H9 (cell line): ENCODE measurements around the gene UTS2R. TPM values are rescaled to one million over a fixed set of nuclear protein-coding genes. Genes with fewer than 3 reads are reported as not detected.

Source experiments
- DNase-seq: peaks from one replicate; pipeline ENCODE4 v3.0.0-alpha.2; 2017
- H2AFZ ChIP-seq: one replicate; pipeline ENCODE4 v1.6.1; 2013; ENCODE audit warnings: mild to moderate bottlenecking, low read length, control low read depth, moderate library complexity
- H2AK5ac ChIP-seq: 2 replicates; pipeline ENCODE4 v1.6.1; 2013; ENCODE audit warnings: low read length, control low read depth, mixed read lengths; ENCODE audit not compliant: insufficient read length
- H2BK120ac ChIP-seq: one replicate; pipeline ENCODE4 v1.6.1; 2013; ENCODE audit warnings: low read depth, mild to moderate bottlenecking, low read length, control low read depth, inconsistent platforms; ENCODE audit not compliant: poor library complexity, severe bottlenecking
- H2BK12ac ChIP-seq: 2 replicates; pipeline ENCODE4 v1.6.1; 2013; ENCODE audit warnings: low read length, control low read depth, mixed read lengths, low read depth; ENCODE audit not compliant: insufficient read length
- H2BK15ac ChIP-seq: 2 replicates; pipeline ENCODE4 v1.6.1; 2013; ENCODE audit warnings: low read depth, low read length, control low read depth
- H2BK20ac ChIP-seq: one replicate; pipeline ENCODE4 v1.6.1; 2013; ENCODE audit warnings: low read depth, mild to moderate bottlenecking, low read length, control low read depth, inconsistent platforms; ENCODE audit not compliant: poor library complexity, severe bottlenecking
- H2BK5ac ChIP-seq: 2 replicates; pipeline ENCODE4 v1.6.1; 2013; ENCODE audit warnings: low read length, control low read depth, mixed read lengths; ENCODE audit not compliant: insufficient read length
- H3K14ac ChIP-seq: 2 replicates; pipeline ENCODE4 v1.6.1; 2013; ENCODE audit warnings: low read length, control low read depth; ENCODE audit not compliant: insufficient read depth
- H3K18ac ChIP-seq: 2 replicates; pipeline ENCODE4 v1.6.1; 2013; ENCODE audit warnings: low read depth, mild to moderate bottlenecking, mixed read lengths, low read length, control low read depth; ENCODE audit not compliant: insufficient read length
- H3K23ac ChIP-seq: 2 replicates; pipeline ENCODE4 v1.6.1; 2013; ENCODE audit warnings: low read length, control low read depth, mixed read lengths, low read depth; ENCODE audit not compliant: insufficient read length
- H3K23me2 ChIP-seq: 2 replicates; pipeline ENCODE4 v1.6.1; 2013; ENCODE audit warnings: low read depth, mild to moderate bottlenecking, mixed read lengths, low read length, control low read depth; ENCODE audit not compliant: insufficient read length, poor library complexity, severe bottlenecking
- H3K27ac ChIP-seq: 2 replicates; pipeline ENCODE4 v1.5.1; 2013; ENCODE audit warnings: low read length, control low read depth, mixed read lengths, low read depth; ENCODE audit not compliant: insufficient read length
- H3K27me3 ChIP-seq: 2 replicates; pipeline ENCODE4 v1.6.1; 2013; ENCODE audit warnings: low read length, control low read depth, inconsistent platforms; ENCODE audit not compliant: insufficient read depth
- H3K4ac ChIP-seq: 2 replicates; pipeline ENCODE4 v1.6.1; 2013; ENCODE audit warnings: low read depth, mild to moderate bottlenecking, control low read depth, inconsistent platforms, low read length, moderate library complexity
- H3K4me1 ChIP-seq: 2 replicates; pipeline ENCODE4 v1.6.1; 2013; ENCODE audit warnings: low read length, control low read depth, inconsistent platforms; ENCODE audit not compliant: insufficient read depth
- H3K4me2 ChIP-seq: 2 replicates; pipeline ENCODE4 v1.6.1; 2013; ENCODE audit warnings: low read length, control low read depth, mixed read lengths; ENCODE audit not compliant: insufficient read length, insufficient read depth
- H3K56ac ChIP-seq: 2 replicates; pipeline ENCODE4 v1.6.1; 2013; ENCODE audit warnings: low read depth, mild to moderate bottlenecking, mixed read lengths, low read length, control low read depth; ENCODE audit not compliant: insufficient read length
- H3K79me1 ChIP-seq: 2 replicates; pipeline ENCODE4 v1.6.1; 2013; ENCODE audit warnings: low read depth, mild to moderate bottlenecking, moderate library complexity, low read length, control low read depth, inconsistent platforms; ENCODE audit not compliant: insufficient read depth, poor library complexity, severe bottlenecking
- H3K79me2 ChIP-seq: 2 replicates; pipeline ENCODE4 v1.6.1; 2013; ENCODE audit warnings: low read length, control low read depth, inconsistent platforms; ENCODE audit not compliant: insufficient read depth
- H3K9ac ChIP-seq: 2 replicates; pipeline ENCODE4 v1.6.1; 2013; ENCODE audit warnings: low read length, control low read depth, mixed read lengths; ENCODE audit not compliant: insufficient read length; ENCODE audit errors: extremely low read depth
- H3K9me3 ChIP-seq: one replicate; pipeline ENCODE4 v1.6.1; 2013; ENCODE audit warnings: low read depth, low read length, inconsistent platforms; ENCODE audit not compliant: control insufficient read depth
- H3T11ph ChIP-seq: one replicate; pipeline ENCODE4 v1.6.1; 2013; ENCODE audit warnings: mild to moderate bottlenecking, low read length, control low read depth, inconsistent platforms
- H4K20me1 ChIP-seq: one replicate; pipeline ENCODE4 v1.6.1; 2013; ENCODE audit not compliant: control insufficient read depth, insufficient read length, insufficient read depth
- H4K5ac ChIP-seq: 2 replicates; pipeline ENCODE4 v1.6.1; 2013; ENCODE audit warnings: low read depth, mild to moderate bottlenecking, mixed read lengths, low read length, control low read depth; ENCODE audit not compliant: insufficient read length
- H4K8ac ChIP-seq: replicated peaks from 2 replicates; pipeline ENCODE4 v1.6.1; 2013; ENCODE audit warnings: low read length, control low read depth, mixed read lengths, low read depth; ENCODE audit not compliant: insufficient read length
- H4K91ac ChIP-seq: 2 replicates; pipeline ENCODE4 v1.6.1; 2013; ENCODE audit warnings: low read depth, mild to moderate bottlenecking, moderate library complexity, mixed read lengths, low read length, control low read depth; ENCODE audit not compliant: insufficient read length
- H3K27ac Mint-ChIP-seq, 3 experiments: 2 replicates in 2 of 3; 3 replicates in 1 of 3; pipeline ENCODE4 v1.8.0; 2020 to 2021; ENCODE audit warnings: mixed read lengths in 3 of 3, mild to moderate bottlenecking in 1 of 3, moderate library complexity in 1 of 3
- H3K27me3 Mint-ChIP-seq: 2 replicates; pipeline ENCODE4 v1.8.0; 2021; ENCODE audit warnings: low read depth, mild to moderate bottlenecking, moderate library complexity, mixed read lengths
- H3K36me3 Mint-ChIP-seq, 3 experiments: 2 replicates in 2 of 3; 3 replicates in 1 of 3; pipeline ENCODE4 v1.8.0; 2020 to 2021; ENCODE audit warnings: low read depth in 3 of 3, mixed read lengths in 3 of 3; ENCODE audit not compliant: insufficient read depth in 1 of 3
- H3K4me1 Mint-ChIP-seq, 2 experiments: 2 replicates each; pipeline ENCODE4 v1.8.0; 2020; ENCODE audit warnings: mixed read lengths in 2 of 2
- H3K4me3 Mint-ChIP-seq, 2 experiments: 2 replicates in 1 of 2; 3 replicates in 1 of 2; pipeline ENCODE4 v1.8.0; 2020 to 2021; ENCODE audit warnings: mild to moderate bottlenecking in 2 of 2, mixed read lengths in 2 of 2, moderate library complexity in 1 of 2
- H3K9me3 Mint-ChIP-seq, 2 experiments: 2 replicates in 1 of 2; 3 replicates in 1 of 2; pipeline ENCODE4 v1.8.0; 2020; ENCODE audit warnings: mild to moderate bottlenecking in 2 of 2, mixed read lengths in 2 of 2, moderate library complexity in 1 of 2
- CTCF ChIP-seq: fragments of 200-600 bp; sonication (generic); conservative IDR thresholded peaks from 3 replicates; pipeline ENCODE4 v1.8.0; 2021; ENCODE audit warnings: antibody characterized with exemption, mild to moderate bottlenecking
- WGBS: extraction: QIAGEN DNeasy Blood & Tissue Kit; methylation state at CpG from one replicate; pipeline ENCODE4 v1.1.7; 2013; ENCODE audit warnings: missing lambda C conversion rate, low lambda C conversion rate, mixed read lengths; ENCODE audit not compliant: insufficient read length; ENCODE audit errors: extremely low coverage; 5-methylcytosine and 5-hydroxymethylcytosine counted together
- total RNA-seq: library from RNA; stranded (reverse); gene quantifications from 2 replicates; pipeline ENCODE4 v1.2.1, GENCODE V29; 2021

UTS2R gene
- total RNA-seq, 1 experiment from 2014 or later: 0.94 TPM

GRCh38 chr17:82410014-82410716, 38.6 kb downstream of the UTS2R start:
- H3K27ac Mint-ChIP-seq: no peak overlapping the region
- H3K36me3 Mint-ChIP-seq: peaks cover 3 to 8% (median 8%) of the 10 kb centered on the region in 3 experiments; a peak in 5 of 7 replicates
- H3K23me2 ChIP-seq: no peaks in the 10 kb centered on the region

More at GRCh38 chr17:82410014-82410716, 38.6 kb downstream of the UTS2R start:
- no peaks in the 10 kb centered on the region for H3K9me3 ChIP-seq
- H3K79me2 ChIP-seq: no peaks in the 10 kb centered on the region
- no peak overlapping the region for H2BK15ac ChIP-seq
- no peak for DNase-seq
- no peak overlapping the region for H3T11ph ChIP-seq
- no peaks in the 10 kb centered on the region for H3K4me1 ChIP-seq
- WGBS: no CpG with 5 or more reads among the region's 14 CpGs
- no peak overlapping the region for H2BK5ac ChIP-seq
- Mint-ChIP-seq H3K27me3 (peaks cover 2% of the 10 kb centered on the region; the same call in 1 of the 2 replicates), H3K9me3 (no peaks in the 10 kb centered on the region), H3K4me1 (peaks cover 7 to 8% of the 10 kb centered on the region in 2 experiments), H3K4me3 (no peak overlapping the region)
- no peak overlapping the region for H4K8ac ChIP-seq
- H3K23ac ChIP-seq: no peak overlapping the region
- no peaks in the 10 kb centered on the region for H3K27me3 ChIP-seq
- no peak overlapping the region for H2BK20ac ChIP-seq
- TF ChIP-seq CTCF: no peak
- H3K14ac ChIP-seq: no peak overlapping the region
- H3K9ac ChIP-seq: no peak overlapping the region
- no peak overlapping the region for H2BK120ac ChIP-seq
- H2BK12ac ChIP-seq: no peak overlapping the region
- no peaks in the 10 kb centered on the region for H3K79me1 ChIP-seq
- no peak overlapping the region for H3K56ac ChIP-seq
- H3K18ac ChIP-seq: no peak overlapping the region
- no peaks in the 10 kb centered on the region for H4K20me1 ChIP-seq
- H4K5ac ChIP-seq: no peak overlapping the region
- no peak overlapping the region for H2AK5ac ChIP-seq
- no peak overlapping the region for H3K4ac ChIP-seq
- H3K4me2 ChIP-seq: no peak overlapping the region
- no peak overlapping the region for H4K91ac ChIP-seq
- no peak overlapping the region for H2AFZ ChIP-seq
- no peak overlapping the region for H3K27ac ChIP-seq
